Activated naive CD4-positive, alpha-beta T cell treated with Interleukin-2 at 50 U/mL for 16 hours (primary cell): Measurements from ENCODE around the gene NLGN3.

ENCODE experiments used
- DNase-seq: peaks from one replicate; pipeline ENCODE4 v3.0.0-alpha.2; 2020

Gene NLGN3

DNA sequence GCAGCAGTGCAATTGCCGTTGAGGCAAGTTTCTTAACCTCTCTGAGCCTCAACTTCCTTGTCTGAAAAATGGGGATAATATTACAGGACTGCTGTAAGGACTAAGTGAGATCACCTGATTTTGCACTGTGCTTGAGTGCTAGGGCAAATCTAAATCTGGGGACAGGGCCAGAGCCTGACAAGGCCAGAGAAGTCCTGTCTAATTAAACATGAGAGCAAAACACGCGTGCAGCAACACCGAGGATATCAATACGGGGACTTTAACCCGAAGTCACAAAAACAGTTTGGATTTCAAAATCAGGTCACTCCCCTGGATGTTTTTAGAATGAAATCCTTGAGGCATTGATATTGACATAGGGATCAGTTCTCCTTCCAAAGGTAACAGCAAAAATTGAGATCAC, 72.7 kb downstream of the NLGN3 start:
- DNase-seq = no peak
